ENCODE results near the gene DIP2C.
"Not testable (repeated sequence)": the region's sequence is repeated elsewhere in the genome, so short reads cannot be mapped to it uniquely, and the experiment has no call there.

The DIP2C gene

GRCh38 chr10:682931-683447 lies 6.5 kb downstream of the DIP2C start:
- in situ Hi-C loops (cut with HindIII; ENCODE audit: low pct_ligation_motif_present, low sequenced_read_pairs): no loop called here
- peak overlapping the region; percentile 38 for H3K4me3 ChIP-seq (ENCODE audit: low read depth, low read length)

DNA sequence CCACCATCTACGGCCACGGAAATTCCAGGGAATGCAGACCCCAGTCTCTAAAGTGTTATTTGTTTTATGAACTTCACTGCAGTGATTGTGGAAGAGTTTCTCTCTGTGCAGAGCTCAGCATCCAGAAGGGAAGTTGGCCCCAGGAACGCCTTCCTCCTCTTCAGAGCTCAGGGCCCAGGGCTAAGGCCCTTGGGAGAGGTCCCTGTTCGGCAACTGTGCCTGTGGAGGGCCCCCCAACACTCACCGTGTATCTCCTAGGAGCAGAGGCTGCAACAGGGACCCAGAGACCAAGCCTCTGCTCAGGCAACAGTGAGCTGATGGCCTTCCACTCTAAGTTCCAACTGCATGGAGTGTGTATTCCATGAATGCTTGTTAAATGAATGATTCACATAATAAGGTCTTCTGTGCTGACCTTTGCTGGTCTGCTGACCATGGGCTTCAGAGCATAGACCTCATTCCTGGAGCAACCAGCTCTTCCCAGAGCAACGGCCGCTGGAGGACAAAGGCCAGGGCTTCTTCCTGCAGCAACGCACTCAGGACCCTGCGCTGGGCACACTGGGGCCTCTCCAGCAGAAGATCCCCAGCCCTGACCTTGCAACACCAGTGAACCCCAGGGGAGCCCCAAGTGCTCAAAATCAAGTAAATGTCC lies 7.7 kb downstream of the DIP2C start:
- Histone ChIP-seq H3K4me3 (ENCODE audit: low read depth, low read length) (no peak overlapping the region), H3K27ac (no peak overlapping the region), H3K36me3 (replicated peaks) (no peaks in the 10 kb centered on the region), H3K27me3 (replicated peaks) (no peaks in the 10 kb centered on the region)
- in situ Hi-C loops (cut with HindIII; ENCODE audit: low pct_ligation_motif_present, low sequenced_read_pairs): no loop called here
- DNase-seq: peak; percentile 19
- no peak for TF ChIP-seq CTCF (IDR thresholded peaks at IDR 0.05; ENCODE audit: low read depth, low read length, missing control alignments)

More at GRCh38 chr10:682931-683447, 6.5 kb downstream of the DIP2C start:
- no peak for TF ChIP-seq CTCF (IDR thresholded peaks at IDR 0.05; ENCODE audit: low read depth, low read length, missing control alignments)
- no peak for DNase-seq
- Histone ChIP-seq H3K27ac (peak overlapping the region; percentile 43), H3K36me3 (replicated peaks) (no peaks in the 10 kb centered on the region), H3K27me3 (replicated peaks) (no peaks in the 10 kb centered on the region)

- no peak for TF ChIP-seq CTCF (IDR thresholded peaks at IDR 0.05; ENCODE audit: low read depth, low read length, missing control alignments)
- Histone ChIP-seq H3K27me3 (replicated peaks) (no peaks in the 10 kb centered on the region), H3K4me3 (ENCODE audit: low read depth, low read length) (no peak overlapping the region), H3K27ac (no peak overlapping the region), H3K36me3 (replicated peaks) (no peaks in the 10 kb centered on the region)
- in situ Hi-C loops (cut with HindIII; ENCODE audit: low pct_ligation_motif_present, low sequenced_read_pairs): no loop called here
- no peak for DNase-seq
Observed at GRCh38 chr10:680745-681144, 8.7 kb downstream of the DIP2C start.

DNA sequence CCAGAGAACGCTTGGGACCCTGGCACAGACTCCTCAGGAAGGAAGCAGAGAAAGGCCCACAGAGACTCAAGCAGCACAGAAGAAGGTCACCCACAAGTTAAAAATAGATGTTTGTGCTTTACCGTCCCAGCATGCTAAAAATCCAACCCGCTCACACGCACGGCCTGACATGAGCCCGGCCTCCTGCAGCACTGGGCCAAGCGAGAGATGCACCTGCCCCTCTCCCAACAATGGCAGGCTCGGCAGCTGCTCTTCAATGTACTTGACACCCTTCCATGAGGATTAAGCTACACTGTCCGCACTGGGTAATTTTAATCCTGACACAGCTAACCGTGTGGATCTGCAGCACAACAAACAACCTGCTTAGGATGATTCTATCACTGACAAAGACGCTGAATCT lies 9.3 kb downstream of the DIP2C start:
- Histone ChIP-seq H3K4me3 (ENCODE audit: low read depth, low read length) (no peak overlapping the region), H3K27me3 (replicated peaks) (no peaks in the 10 kb centered on the region), H3K27ac (no peak overlapping the region), H3K36me3 (replicated peaks) (no peaks in the 10 kb centered on the region)
- in situ Hi-C loops (cut with HindIII; ENCODE audit: low pct_ligation_motif_present, low sequenced_read_pairs): no loop called here
- TF ChIP-seq CTCF (IDR thresholded peaks at IDR 0.05; ENCODE audit: low read depth, low read length, missing control alignments): no peak
- no peak for DNase-seq

DNA sequence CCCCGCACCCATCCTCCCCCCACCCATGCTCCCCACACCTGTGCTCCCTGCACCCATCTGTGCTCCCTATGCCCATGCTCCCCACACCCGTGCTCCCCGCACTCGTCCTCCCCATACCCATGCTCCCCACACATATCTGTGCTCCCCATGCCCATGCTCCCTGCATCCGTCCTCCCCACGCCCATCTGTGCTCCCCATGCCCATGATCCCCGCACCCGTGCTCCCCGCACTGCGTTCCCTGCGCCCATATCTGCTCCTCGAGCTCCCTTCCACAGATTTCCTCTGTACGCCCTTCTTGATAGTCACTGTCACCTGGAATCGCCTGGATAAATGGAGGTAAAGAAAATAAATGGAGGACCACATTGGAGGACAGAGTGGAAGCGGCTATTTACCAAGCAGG lies 9.9 kb downstream of the DIP2C start:
- in situ Hi-C loops (cut with HindIII; ENCODE audit: low pct_ligation_motif_present, low sequenced_read_pairs): no loop called here
- Histone ChIP-seq H3K27ac (no peak overlapping the region), H3K36me3 (replicated peaks) (no peaks in the 10 kb centered on the region), H3K4me3 (ENCODE audit: low read depth, low read length) (no peak overlapping the region), H3K27me3 (replicated peaks) (no peaks in the 10 kb centered on the region)
- no peak for DNase-seq
- TF ChIP-seq CTCF (IDR thresholded peaks at IDR 0.05; ENCODE audit: low read depth, low read length, missing control alignments): no peak

- H3K4me3 ChIP-seq (ENCODE audit: low read depth, low read length); in situ Hi-C loops (cut with HindIII; ENCODE audit: low pct_ligation_motif_present, low sequenced_read_pairs); H3K36me3 ChIP-seq (replicated peaks); DNase-seq; H3K27ac ChIP-seq; H3K27me3 ChIP-seq (replicated peaks): not testable (repeated sequence)
Observed at GRCh38 chr10:678662-679005, 10.8 kb downstream of the DIP2C start.

All from brain microvascular endothelial cell (primary cell).